HepG2 (cell line): ENCODE measurements around the gene PPP2R2D.

Source experiments
- CTCF ChIP-seq: sonication (generic); formaldehyde crosslinking; IDR thresholded peaks from 2 replicates; pipeline ENCODE4 v1.5.0; 2020; ENCODE audit warnings: mild to moderate bottlenecking, missing genetic modification reagents, moderate library complexity
- DPF2 ChIP-seq: sonication (generic); formaldehyde crosslinking; IDR thresholded peaks from 2 replicates; pipeline ENCODE4 v1.4.0; 2020; ENCODE audit warnings: mild to moderate bottlenecking, low read depth, missing genetic modification reagents, borderline replicate concordance
- EZH2 ChIP-seq: conservative IDR thresholded peaks from 2 replicates; pipeline ENCODE4 v1.6.1; 2012; ENCODE audit warnings: mild to moderate bottlenecking, low read depth, low read length, moderate library complexity
- MAFK ChIP-seq, 2 experiments: IDR thresholded peaks in 1 of 2; conservative IDR thresholded peaks in 1 of 2; 2 replicates each; pipeline ENCODE4 v1.6.1; 2011; ENCODE audit warnings: improper control_type of control experiment in 2 of 2, low read length in 2 of 2
- PCBP1 ChIP-seq: fragments of 200-400 bp; formaldehyde crosslinking; IDR thresholded peaks from 2 replicates; pipeline ENCODE4 v1.6.1; 2017; ENCODE audit warnings: mild to moderate bottlenecking, low read depth, low read length, borderline replicate concordance
- REPIN1 ChIP-seq: sonication (generic); formaldehyde crosslinking; IDR thresholded peaks from 2 replicates; pipeline ENCODE4 v1.8.0; 2022; ENCODE audit warnings: missing genetic modification reagents, low read depth, mild to moderate bottlenecking, borderline replicate concordance
- YY1 ChIP-seq: IDR thresholded peaks from 2 replicates; pipeline ENCODE4 v1.6.1; 2011; ENCODE audit warnings: low read length, low read depth, moderate library complexity, mild to moderate bottlenecking; ENCODE audit not compliant: insufficient read depth, insufficient replicate concordance
- ZBTB8A ChIP-seq: sonication (generic); formaldehyde crosslinking; IDR thresholded peaks from 2 replicates; pipeline ENCODE4 v1.4.0; 2020; ENCODE audit warnings: mild to moderate bottlenecking, low read depth, missing genetic modification reagents, borderline replicate concordance
- ZNF274 ChIP-seq: sonication (generic); formaldehyde crosslinking; IDR thresholded peaks from 2 replicates; pipeline ENCODE4 v1.5.1; 2020; ENCODE audit warnings: mild to moderate bottlenecking, missing genetic modification reagents
- TF ChIP-seq, protein P1 (sequence below): sonication (generic); formaldehyde crosslinking; IDR thresholded peaks from 2 replicates; pipeline ENCODE4 v1.4.0; 2020; ENCODE audit warnings: missing genetic modification reagents, mild to moderate bottlenecking, borderline replicate concordance
- TF ChIP-seq, protein P2 (sequence below): IDR thresholded peaks from 2 replicates; pipeline ENCODE4 v1.6.1; 2012; ENCODE audit warnings: inconsistent platforms
- TF ChIP-seq, protein P3 (sequence below): sonication (generic); formaldehyde crosslinking; IDR thresholded peaks from 2 replicates; pipeline ENCODE4 v1.8.0; 2022; ENCODE audit warnings: missing genetic modification reagents, mild to moderate bottlenecking, borderline replicate concordance

GRCh38 chr10:131852823-131853609 is 47.8 kb upstream of the PPP2R2D start:
- TF ChIP-seq, protein P1, sequence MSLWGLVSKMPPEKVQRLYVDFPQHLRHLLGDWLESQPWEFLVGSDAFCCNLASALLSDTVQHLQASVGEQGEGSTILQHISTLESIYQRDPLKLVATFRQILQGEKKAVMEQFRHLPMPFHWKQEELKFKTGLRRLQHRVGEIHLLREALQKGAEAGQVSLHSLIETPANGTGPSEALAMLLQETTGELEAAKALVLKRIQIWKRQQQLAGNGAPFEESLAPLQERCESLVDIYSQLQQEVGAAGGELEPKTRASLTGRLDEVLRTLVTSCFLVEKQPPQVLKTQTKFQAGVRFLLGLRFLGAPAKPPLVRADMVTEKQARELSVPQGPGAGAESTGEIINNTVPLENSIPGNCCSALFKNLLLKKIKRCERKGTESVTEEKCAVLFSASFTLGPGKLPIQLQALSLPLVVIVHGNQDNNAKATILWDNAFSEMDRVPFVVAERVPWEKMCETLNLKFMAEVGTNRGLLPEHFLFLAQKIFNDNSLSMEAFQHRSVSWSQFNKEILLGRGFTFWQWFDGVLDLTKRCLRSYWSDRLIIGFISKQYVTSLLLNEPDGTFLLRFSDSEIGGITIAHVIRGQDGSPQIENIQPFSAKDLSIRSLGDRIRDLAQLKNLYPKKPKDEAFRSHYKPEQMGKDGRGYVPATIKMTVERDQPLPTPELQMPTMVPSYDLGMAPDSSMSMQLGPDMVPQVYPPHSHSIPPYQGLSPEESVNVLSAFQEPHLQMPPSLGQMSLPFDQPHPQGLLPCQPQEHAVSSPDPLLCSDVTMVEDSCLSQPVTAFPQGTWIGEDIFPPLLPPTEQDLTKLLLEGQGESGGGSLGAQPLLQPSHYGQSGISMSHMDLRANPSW (CRISPR knock-in tag), result no peak
- TF ChIP-seq, protein P2, sequence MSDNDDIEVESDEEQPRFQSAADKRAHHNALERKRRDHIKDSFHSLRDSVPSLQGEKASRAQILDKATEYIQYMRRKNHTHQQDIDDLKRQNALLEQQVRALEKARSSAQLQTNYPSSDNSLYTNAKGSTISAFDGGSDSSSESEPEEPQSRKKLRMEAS, result no peak
- TF ChIP-seq MAFK (conservative IDR thresholded peaks at IDR 0.05 in 1 of 2, IDR thresholded peaks at IDR 0.05 in 1 of 2; ENCODE audit: low read length in 2 of 2) (no peak), ZNF274 (CRISPR knock-in tag) (no peak), EZH2 (no peak), DPF2 (no peak), ZBTB8A (no peak), PCBP1 (no peak), YY1 (no peak), CTCF (CRISPR knock-in tag) (peak; percentile 39), REPIN1 (CRISPR knock-in tag) (no peak)
- TF ChIP-seq, protein P3, sequence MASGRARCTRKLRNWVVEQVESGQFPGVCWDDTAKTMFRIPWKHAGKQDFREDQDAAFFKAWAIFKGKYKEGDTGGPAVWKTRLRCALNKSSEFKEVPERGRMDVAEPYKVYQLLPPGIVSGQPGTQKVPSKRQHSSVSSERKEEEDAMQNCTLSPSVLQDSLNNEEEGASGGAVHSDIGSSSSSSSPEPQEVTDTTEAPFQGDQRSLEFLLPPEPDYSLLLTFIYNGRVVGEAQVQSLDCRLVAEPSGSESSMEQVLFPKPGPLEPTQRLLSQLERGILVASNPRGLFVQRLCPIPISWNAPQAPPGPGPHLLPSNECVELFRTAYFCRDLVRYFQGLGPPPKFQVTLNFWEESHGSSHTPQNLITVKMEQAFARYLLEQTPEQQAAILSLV (CRISPR knock-in tag), result no peak
